ENCODE data around the gene L2HGDH.

GRCh38 chr14:50360851-50361250, 48.8 kb upstream of the L2HGDH start:
- TF ChIP-seq CTCF (IDR thresholded peaks at IDR 0.05) (no peak), POLR2A (IDR thresholded peaks at IDR 0.05) (no peak)
